ENCODE data around the gene HID1.
"Not testable (repeated sequence)": the region's sequence is repeated elsewhere in the genome, so short reads cannot be mapped to it uniquely, and the experiment has no call there.

HID1 gene

DNA sequence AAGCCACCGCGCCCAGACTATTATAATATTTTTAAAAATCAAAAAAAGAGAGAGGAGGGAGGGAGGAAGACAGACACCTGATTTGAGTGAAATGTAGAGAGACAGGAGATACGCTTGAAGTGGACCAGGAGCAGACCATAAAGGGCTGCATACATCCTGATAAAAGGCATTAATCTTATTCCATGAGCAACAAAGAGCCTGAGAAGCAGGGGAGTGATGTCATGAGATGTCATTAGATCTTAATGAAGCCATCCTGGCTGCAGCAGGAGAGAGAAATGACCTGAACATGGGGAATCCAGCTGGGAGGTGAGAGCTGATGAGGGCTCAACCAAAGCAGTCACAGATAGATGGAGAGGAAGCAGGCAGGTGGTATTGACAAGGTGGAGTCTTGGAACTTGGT, 5.2 kb upstream of the HID1 start:
- TF ChIP-seq, protein P1, sequence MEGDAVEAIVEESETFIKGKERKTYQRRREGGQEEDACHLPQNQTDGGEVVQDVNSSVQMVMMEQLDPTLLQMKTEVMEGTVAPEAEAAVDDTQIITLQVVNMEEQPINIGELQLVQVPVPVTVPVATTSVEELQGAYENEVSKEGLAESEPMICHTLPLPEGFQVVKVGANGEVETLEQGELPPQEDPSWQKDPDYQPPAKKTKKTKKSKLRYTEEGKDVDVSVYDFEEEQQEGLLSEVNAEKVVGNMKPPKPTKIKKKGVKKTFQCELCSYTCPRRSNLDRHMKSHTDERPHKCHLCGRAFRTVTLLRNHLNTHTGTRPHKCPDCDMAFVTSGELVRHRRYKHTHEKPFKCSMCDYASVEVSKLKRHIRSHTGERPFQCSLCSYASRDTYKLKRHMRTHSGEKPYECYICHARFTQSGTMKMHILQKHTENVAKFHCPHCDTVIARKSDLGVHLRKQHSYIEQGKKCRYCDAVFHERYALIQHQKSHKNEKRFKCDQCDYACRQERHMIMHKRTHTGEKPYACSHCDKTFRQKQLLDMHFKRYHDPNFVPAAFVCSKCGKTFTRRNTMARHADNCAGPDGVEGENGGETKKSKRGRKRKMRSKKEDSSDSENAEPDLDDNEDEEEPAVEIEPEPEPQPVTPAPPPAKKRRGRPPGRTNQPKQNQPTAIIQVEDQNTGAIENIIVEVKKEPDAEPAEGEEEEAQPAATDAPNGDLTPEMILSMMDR (IDR thresholded peaks at IDR 0.05; ENCODE audit: unreplicated experiment in 3 of 3): no peak
- Mint-ChIP-seq H3K4me3 (peak overlapping the region in 2 of 3 experiments; percentile 59 to 73), H3K36me3 (ENCODE audit: low read depth) (no peaks in the 10 kb centered on the region), H3K9me3 (no peaks in the 10 kb centered on the region), H3K27ac (no peak overlapping the region), H3K27me3 (ENCODE audit: low read depth) (peaks cover 51% of the 10 kb centered on the region), H3K4me1 (peaks cover 9% of the 10 kb centered on the region)

DNA sequence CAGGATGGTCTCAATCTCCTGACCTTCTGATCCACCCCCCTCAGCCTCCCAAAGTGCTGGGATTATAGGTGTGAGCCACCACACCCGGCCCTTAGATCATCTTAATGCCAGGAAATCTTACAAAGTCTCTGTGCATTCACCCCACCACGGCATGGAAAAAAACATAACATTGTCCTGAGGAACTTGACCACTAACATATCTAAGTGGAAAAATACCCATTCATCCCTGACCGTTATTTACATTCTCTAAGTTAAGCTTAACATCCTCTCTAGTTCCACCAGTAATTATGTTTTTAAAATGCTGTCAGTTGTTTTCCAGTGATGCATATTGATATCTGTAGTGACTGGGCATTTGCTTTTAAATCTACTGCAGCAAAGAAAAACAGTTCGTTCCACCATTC, 3.4 kb upstream of the HID1 start:
- TF ChIP-seq, protein P1 (IDR thresholded peaks at IDR 0.05; ENCODE audit: unreplicated experiment in 3 of 3): no peak
- Mint-ChIP-seq H3K36me3 (ENCODE audit: low read depth) (no peaks in the 10 kb centered on the region), H3K9me3 (no peaks in the 10 kb centered on the region), H3K4me1 (peaks cover 10% of the 10 kb centered on the region), H3K4me3 (peak overlapping the region in 1 of 3 experiments; percentile 46), H3K27ac (no peak overlapping the region), H3K27me3 (ENCODE audit: low read depth) (peaks cover 68% of the 10 kb centered on the region)

DNA sequence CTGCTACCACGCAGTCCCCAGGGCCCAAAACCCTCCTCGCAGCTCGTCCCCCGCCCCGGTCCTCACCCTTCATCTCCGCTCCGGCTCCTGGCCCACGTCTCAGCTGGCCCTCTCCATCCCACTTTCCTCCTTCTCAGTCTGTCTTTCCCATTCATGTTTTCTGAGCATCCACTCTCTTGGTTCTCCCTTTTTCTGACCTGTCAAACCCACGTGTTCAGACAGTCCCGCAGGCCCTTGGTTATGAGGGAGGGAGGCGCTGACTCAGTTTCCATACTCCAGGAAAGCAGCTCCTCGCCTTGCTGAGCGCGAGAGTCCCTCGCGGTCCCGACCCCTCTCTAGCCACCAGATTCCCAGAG, 392 bp upstream of the HID1 start:
- Mint-ChIP-seq H3K4me1 (peaks cover 9% of the 10 kb centered on the region), H3K9me3 (no peaks in the 10 kb centered on the region), H3K36me3 (ENCODE audit: low read depth) (no peaks in the 10 kb centered on the region), H3K27me3 (ENCODE audit: low read depth) (peaks cover 79% of the 10 kb centered on the region), H3K27ac (no peak overlapping the region), H3K4me3 (peak overlapping the region; percentile 73 to 80 (median 79))
- TF ChIP-seq, protein P1 (IDR thresholded peaks at IDR 0.05; ENCODE audit: unreplicated experiment in 3 of 3): no peak

DNA sequence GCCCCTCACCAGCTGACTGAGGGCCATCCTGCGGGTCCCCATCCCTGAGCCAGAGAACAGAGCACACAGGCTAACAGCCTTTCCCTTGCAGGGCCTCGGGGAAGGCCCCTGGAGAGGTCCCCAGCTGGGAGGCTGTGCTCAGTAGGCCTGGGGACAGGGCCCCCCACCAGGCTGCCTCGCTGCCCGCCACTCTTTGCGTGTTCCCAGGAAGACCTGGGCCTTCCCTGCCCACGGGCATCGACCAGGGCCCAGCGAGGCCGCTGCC, 785 bp downstream of the HID1 start:
- H3K4me3 Mint-ChIP-seq: peak overlapping the region; percentile 69 to 74 (median 72)
- no peak overlapping the region for H3K27ac Mint-ChIP-seq
- H3K36me3 Mint-ChIP-seq (ENCODE audit: low read depth): no peaks in the 10 kb centered on the region
- TF ChIP-seq, protein P1 (IDR thresholded peaks at IDR 0.05; ENCODE audit: unreplicated experiment in 3 of 3): no peak
- H3K9me3 Mint-ChIP-seq: no peaks in the 10 kb centered on the region
- H3K27me3 Mint-ChIP-seq (ENCODE audit: low read depth): peaks cover 77% of the 10 kb centered on the region
- H3K4me1 Mint-ChIP-seq: peaks cover 6% of the 10 kb centered on the region

DNA sequence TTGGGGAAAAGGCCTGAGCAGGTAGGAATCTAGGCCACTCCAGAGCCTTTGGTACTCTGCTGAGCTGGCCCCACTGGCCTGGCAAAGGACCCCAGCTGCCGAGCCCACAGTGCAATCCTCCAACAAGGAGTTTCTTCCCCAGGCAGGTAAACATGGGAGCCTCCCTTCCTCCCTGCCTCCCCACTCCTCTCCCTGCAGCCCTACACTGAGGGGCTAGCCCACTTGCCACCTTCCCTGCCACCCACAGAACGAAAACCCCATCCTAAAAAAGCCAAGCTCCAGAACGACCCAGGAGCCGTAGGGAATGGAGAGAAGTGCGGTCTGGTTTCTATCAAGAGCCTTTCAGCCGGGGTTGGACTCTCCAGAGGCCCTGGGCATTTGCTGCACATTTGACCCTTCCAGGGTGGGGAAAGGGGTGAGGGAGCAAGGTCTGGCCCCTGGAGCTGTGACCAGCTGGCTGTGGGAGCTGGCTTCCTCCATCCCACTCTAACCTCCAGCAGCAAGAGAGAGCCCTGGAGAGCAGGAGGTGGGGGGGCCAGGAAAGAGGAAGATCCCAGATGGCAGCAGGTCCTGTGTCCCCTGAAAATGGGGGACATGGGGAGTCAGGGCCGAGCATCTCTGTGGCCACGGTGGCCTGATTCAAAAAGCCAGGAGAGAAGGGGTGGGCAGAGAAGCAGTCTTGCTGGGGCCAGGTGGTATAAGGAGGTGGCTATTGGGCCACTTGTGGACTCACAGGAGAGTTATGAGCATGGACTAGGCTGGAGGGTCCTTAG, 1.3 kb downstream of the HID1 start:
- Mint-ChIP-seq H3K4me1 (peaks cover 6% of the 10 kb centered on the region), H3K36me3 (ENCODE audit: low read depth) (no peaks in the 10 kb centered on the region), H3K4me3 (peak overlapping the region; percentile 69 to 74 (median 72)), H3K27ac (no peak overlapping the region), H3K9me3 (no peaks in the 10 kb centered on the region), H3K27me3 (ENCODE audit: low read depth) (peaks cover 72% of the 10 kb centered on the region)
- TF ChIP-seq, protein P1 (IDR thresholded peaks at IDR 0.05; ENCODE audit: unreplicated experiment in 3 of 3): no peak

DNA sequence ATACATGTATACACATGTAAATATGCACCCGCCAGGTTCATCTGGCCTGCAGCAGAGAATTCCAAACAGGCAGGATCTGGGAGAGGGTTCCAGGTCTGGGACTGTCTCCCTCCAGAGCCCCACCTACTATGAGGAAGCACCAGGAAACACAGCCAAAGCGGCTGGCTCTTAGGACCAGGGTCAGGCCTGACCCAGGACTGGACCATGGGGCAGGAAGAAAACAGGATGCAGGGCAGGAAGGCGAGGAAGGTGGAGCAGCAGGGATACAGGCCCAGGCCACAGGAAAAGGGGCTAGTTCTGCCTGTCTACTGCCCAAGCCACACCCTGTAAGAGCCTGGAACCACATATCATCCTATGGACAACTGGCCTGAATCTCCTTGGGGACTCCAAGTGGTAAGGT, 2.2 kb downstream of the HID1 start:
- TF ChIP-seq, protein P1 (IDR thresholded peaks at IDR 0.05; ENCODE audit: unreplicated experiment in 3 of 3): no peak
- Mint-ChIP-seq H3K4me3 (peak overlapping the region; percentile 62 to 74 (median 69)), H3K4me1 (peaks cover 6% of the 10 kb centered on the region), H3K27ac (no peak overlapping the region), H3K9me3 (no peaks in the 10 kb centered on the region), H3K27me3 (ENCODE audit: low read depth) (peaks cover 65% of the 10 kb centered on the region), H3K36me3 (ENCODE audit: low read depth) (no peaks in the 10 kb centered on the region)

DNA sequence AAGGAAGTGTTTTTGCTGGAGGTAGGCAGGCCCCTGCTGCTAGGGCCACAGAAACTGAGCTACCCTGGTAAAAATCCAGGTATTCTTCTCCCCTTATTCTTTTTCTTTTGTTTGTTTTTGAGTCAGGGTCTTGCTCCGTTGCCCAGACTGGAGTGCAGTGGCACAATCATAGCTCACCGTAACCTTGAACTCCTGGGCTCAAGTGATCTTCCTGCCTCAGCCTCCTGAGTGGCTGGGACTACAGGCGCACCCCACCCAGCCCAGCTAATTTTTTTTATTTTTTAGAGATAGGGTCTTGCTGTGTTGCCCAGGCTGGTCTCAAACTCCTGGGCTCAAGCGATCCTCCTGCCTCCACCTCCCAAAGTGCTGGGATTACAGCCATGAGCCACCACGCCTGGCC, 3.1 kb downstream of the HID1 start:
- H3K9me3 Mint-ChIP-seq; H3K36me3 Mint-ChIP-seq (ENCODE audit: low read depth); H3K4me3 Mint-ChIP-seq; H3K27ac Mint-ChIP-seq; H3K4me1 Mint-ChIP-seq: not testable (repeated sequence)
- peaks cover 63% of the 10 kb centered on the region for H3K27me3 Mint-ChIP-seq (ENCODE audit: low read depth)
